Measurements from ENCODE around the gene ARL3. TPM values are rescaled to one million over a fixed set of nuclear protein-coding genes. Genes with fewer than 3 reads are reported as not detected.
"Not testable (repeated sequence)": the region's sequence is repeated elsewhere in the genome, so short reads cannot be mapped to it uniquely, and the experiment has no call there.

ARL3 gene
- 12.1 and 14.3 TPM in 2 replicates for total RNA-seq (2014; rRNA removed; shearing (Covaris generic))

- Histone ChIP-seq H3K4me1 (replicated peaks) (peaks cover 47% of the 10 kb centered on the region), H3K36me3 (peaks cover 4% of the 10 kb centered on the region; the same call in 1 of the 2 replicates), H3K27me3 (replicated peaks) (no peaks in the 10 kb centered on the region), H3K4me3 (peak within 1 kb of the TSS; percentile 80), H3K27ac (peak within 1 kb of the TSS; percentile 87), H3K9me3 (replicated peaks) (no peaks in the 10 kb centered on the region)
- peak; percentile 97 to 99 for DNase-seq (ENCODE audit: low read depth in 1 of 2, low spot score in 2 of 2)
Measured at GRCh38 chr10:102713814-102714620, at the start of gene ARL3. Gene ARL3, minus strand, starts transcription at chr10:102714397. Its CDS starts 122 bp downstream, at chr10:102714275.

- Histone ChIP-seq H3K27ac (no peak overlapping the region), H3K36me3 (peaks cover 7% of the 10 kb centered on the region; the same call in 1 of the 2 replicates), H3K4me3 (no peak overlapping the region), H3K4me1 (replicated peaks) (peaks cover 10% of the 10 kb centered on the region), H3K9me3 (replicated peaks) (no peaks in the 10 kb centered on the region), H3K27me3 (replicated peaks) (no peaks in the 10 kb centered on the region)
- no peak for DNase-seq (ENCODE audit: low read depth in 1 of 2, low spot score in 2 of 2)
Measured at GRCh38 chr10:102763037-102763607, 48.9 kb upstream of the ARL3 start.

GRCh38 chr10:102762401-102763015 is 48.3 kb upstream of the ARL3 start:
- no peaks in the 10 kb centered on the region for H3K9me3 ChIP-seq (replicated peaks)
- no peak overlapping the region for H3K27ac ChIP-seq
- no peak overlapping the region for H3K4me3 ChIP-seq
- H3K36me3 ChIP-seq = peaks cover 7% of the 10 kb centered on the region; the same call in 1 of the 2 replicates
- H3K27me3 ChIP-seq (replicated peaks) = no peaks in the 10 kb centered on the region
- peaks cover 10% of the 10 kb centered on the region for H3K4me1 ChIP-seq (replicated peaks)
- no peak for DNase-seq (ENCODE audit: low read depth in 1 of 2, low spot score in 2 of 2)

- Histone ChIP-seq H3K27ac (no peak overlapping the region), H3K27me3 (replicated peaks) (no peaks in the 10 kb centered on the region), H3K4me3 (no peak overlapping the region), H3K4me1 (replicated peaks) (peaks cover 8% of the 10 kb centered on the region), H3K9me3 (replicated peaks) (no peaks in the 10 kb centered on the region), H3K36me3 (peaks cover 7% of the 10 kb centered on the region; the same call in 1 of the 2 replicates)
- no peak for DNase-seq (ENCODE audit: low read depth in 1 of 2, low spot score in 2 of 2)
Measured at GRCh38 chr10:102761981-102762380, 47.8 kb upstream of the ARL3 start.

GRCh38 chr10:102759497-102760210 is 45.5 kb upstream of the ARL3 start:
- H3K36me3 ChIP-seq = peaks cover 7% of the 10 kb centered on the region; the same call in 1 of the 2 replicates
- H3K9me3 ChIP-seq (replicated peaks) = no peaks in the 10 kb centered on the region
- no peak for DNase-seq (ENCODE audit: low read depth in 1 of 2, low spot score in 2 of 2)
- no peak overlapping the region for H3K4me3 ChIP-seq
- H3K27ac ChIP-seq = no peak overlapping the region
- H3K27me3 ChIP-seq (replicated peaks) = no peaks in the 10 kb centered on the region
- H3K4me1 ChIP-seq (replicated peaks) = 0 out of 2 replicates have a peak, but pooled peaks cover 5% of the 10 kb centered on the region

- not testable (repeated sequence) for H3K4me3 ChIP-seq; DNase-seq (ENCODE audit: low read depth in 1 of 2, low spot score in 2 of 2); H3K36me3 ChIP-seq; H3K27me3 ChIP-seq (replicated peaks); H3K9me3 ChIP-seq (replicated peaks); H3K27ac ChIP-seq
- peaks cover 10% of the 10 kb centered on the region for H3K4me1 ChIP-seq (replicated peaks)
Measured at GRCh38 chr10:102758933-102759262, 44.7 kb upstream of the ARL3 start.

- Histone ChIP-seq H3K27ac (no peak overlapping the region), H3K36me3 (peaks cover 7% of the 10 kb centered on the region; the same call in 1 of the 2 replicates), H3K4me1 (replicated peaks) (peaks cover 15% of the 10 kb centered on the region), H3K9me3 (replicated peaks) (no peaks in the 10 kb centered on the region), H3K4me3 (no peak overlapping the region), H3K27me3 (replicated peaks) (no peaks in the 10 kb centered on the region)
- no peak for DNase-seq (ENCODE audit: low read depth in 1 of 2, low spot score in 2 of 2)
Measured at GRCh38 chr10:102758240-102758932, 44.2 kb upstream of the ARL3 start.

GRCh38 chr10:102757323-102757722 is 43.1 kb upstream of the ARL3 start:
- peaks cover 24% of the 10 kb centered on the region for H3K4me1 ChIP-seq (replicated peaks)
- no peak overlapping the region for H3K27ac ChIP-seq
- H3K4me3 ChIP-seq = no peak overlapping the region
- no peaks in the 10 kb centered on the region for H3K27me3 ChIP-seq (replicated peaks)
- peaks cover 7% of the 10 kb centered on the region; the same call in 1 of the 2 replicates for H3K36me3 ChIP-seq
- DNase-seq (ENCODE audit: low read depth in 1 of 2, low spot score in 2 of 2) = no peak
- H3K9me3 ChIP-seq (replicated peaks) = no peaks in the 10 kb centered on the region

GRCh38 chr10:102753718-102754117 is 39.5 kb upstream of the ARL3 start:
- no peaks in the 10 kb centered on the region for H3K27me3 ChIP-seq (replicated peaks)
- H3K4me3 ChIP-seq = no peak overlapping the region
- peaks cover 23% of the 10 kb centered on the region for H3K4me1 ChIP-seq (replicated peaks)
- H3K36me3 ChIP-seq = no peaks in the 10 kb centered on the region
- peak overlapping the region; percentile 3; the same call in 1 of the 2 replicates for H3K27ac ChIP-seq
- no peak for DNase-seq (ENCODE audit: low read depth in 1 of 2, low spot score in 2 of 2)
- no peaks in the 10 kb centered on the region for H3K9me3 ChIP-seq (replicated peaks)

GRCh38 chr10:102752934-102753664 is 38.9 kb upstream of the ARL3 start:
- Histone ChIP-seq H3K27me3 (replicated peaks) (no peaks in the 10 kb centered on the region), H3K4me1 (replicated peaks) (peaks cover 23% of the 10 kb centered on the region), H3K4me3 (no peak overlapping the region), H3K27ac (peak overlapping the region; percentile 26; the same call in 1 of the 2 replicates), H3K9me3 (replicated peaks) (no peaks in the 10 kb centered on the region), H3K36me3 (no peaks in the 10 kb centered on the region)
- DNase-seq (ENCODE audit: low read depth in 1 of 2, low spot score in 2 of 2) = peak; percentile 80 to 95

GRCh38 chr10:102752266-102752930 is 38.2 kb upstream of the ARL3 start:
- H3K36me3 ChIP-seq = no peaks in the 10 kb centered on the region
- no peaks in the 10 kb centered on the region for H3K9me3 ChIP-seq (replicated peaks)
- peaks cover 23% of the 10 kb centered on the region for H3K4me1 ChIP-seq (replicated peaks)
- no peaks in the 10 kb centered on the region for H3K27me3 ChIP-seq (replicated peaks)
- DNase-seq (ENCODE audit: low read depth in 1 of 2, low spot score in 2 of 2) = peak in 1 of 2 experiments; percentile 40
- H3K4me3 ChIP-seq = no peak overlapping the region
- H3K27ac ChIP-seq = peak overlapping the region; percentile 26; the same call in 1 of the 2 replicates

- H3K4me1 ChIP-seq (replicated peaks) = peaks cover 25% of the 10 kb centered on the region
- no peaks in the 10 kb centered on the region; the same call in 1 of the 2 replicates for H3K27me3 ChIP-seq (replicated peaks)
- no peak for DNase-seq (ENCODE audit: low read depth in 1 of 2, low spot score in 2 of 2)
- H3K36me3 ChIP-seq = peaks cover 9% of the 10 kb centered on the region
- H3K9me3 ChIP-seq (replicated peaks) = peaks cover 8% of the 10 kb centered on the region
- H3K27ac ChIP-seq = no peak overlapping the region
- H3K4me3 ChIP-seq = no peak overlapping the region
Measured at GRCh38 chr10:102745157-102745556, 31.0 kb upstream of the ARL3 start.

All from SJSA1 (cell line).